Body of pancreas (tissue), 4 donors: Measurements from ENCODE around the gene YPEL5.

Experiments
- POLR2A ChIP-seq, 3 donors: fragments of 450-650 bp; IDR thresholded peaks; one replicate each; pipeline ENCODE4 v1.6.1; 2016; ENCODE audit warnings: antibody characterized with exemption in 3 of 3, mild to moderate bottlenecking in 2 of 3
- TF ChIP-seq, protein P1 (sequence below), 7 experiments: fragments of 450-650 bp in 4 of 7; fragments of 200-600 bp in 3 of 7; sonication (generic) in 3 of 7; IDR thresholded peaks; one replicate each; pipeline ENCODE4 v1.5.1; 2016 to 2019; ENCODE audit warnings: antibody characterized with exemption in 7 of 7

DNA sequence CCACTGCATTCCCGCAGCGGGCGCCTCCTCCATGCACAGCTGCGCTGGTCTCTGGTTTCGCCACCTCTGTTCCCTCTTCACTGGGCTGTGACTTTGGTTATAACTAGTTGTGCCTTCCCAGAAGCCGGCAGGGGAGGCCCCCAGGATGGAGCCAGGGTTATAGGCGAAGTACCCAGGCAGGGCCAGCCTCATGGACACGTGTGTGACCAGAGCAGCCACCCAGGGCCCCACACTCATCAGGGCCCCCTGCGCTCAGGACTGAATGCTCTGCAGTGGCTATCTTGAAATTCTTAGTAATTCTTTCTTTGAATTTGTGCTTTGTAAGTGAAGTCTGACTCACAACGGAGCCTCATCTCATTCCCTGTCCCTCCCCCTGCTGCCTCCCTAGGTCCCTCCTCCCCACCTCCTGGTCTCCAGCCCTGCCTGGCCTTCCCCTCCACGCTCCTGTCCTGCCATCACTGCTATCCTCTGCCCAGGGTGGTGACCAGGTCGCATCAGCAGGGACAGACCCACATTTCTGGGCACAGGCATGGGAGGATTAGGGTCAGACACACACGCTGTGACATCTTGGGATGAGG, 46.4 kb downstream of the YPEL5 start:
- TF ChIP-seq, protein P1, sequence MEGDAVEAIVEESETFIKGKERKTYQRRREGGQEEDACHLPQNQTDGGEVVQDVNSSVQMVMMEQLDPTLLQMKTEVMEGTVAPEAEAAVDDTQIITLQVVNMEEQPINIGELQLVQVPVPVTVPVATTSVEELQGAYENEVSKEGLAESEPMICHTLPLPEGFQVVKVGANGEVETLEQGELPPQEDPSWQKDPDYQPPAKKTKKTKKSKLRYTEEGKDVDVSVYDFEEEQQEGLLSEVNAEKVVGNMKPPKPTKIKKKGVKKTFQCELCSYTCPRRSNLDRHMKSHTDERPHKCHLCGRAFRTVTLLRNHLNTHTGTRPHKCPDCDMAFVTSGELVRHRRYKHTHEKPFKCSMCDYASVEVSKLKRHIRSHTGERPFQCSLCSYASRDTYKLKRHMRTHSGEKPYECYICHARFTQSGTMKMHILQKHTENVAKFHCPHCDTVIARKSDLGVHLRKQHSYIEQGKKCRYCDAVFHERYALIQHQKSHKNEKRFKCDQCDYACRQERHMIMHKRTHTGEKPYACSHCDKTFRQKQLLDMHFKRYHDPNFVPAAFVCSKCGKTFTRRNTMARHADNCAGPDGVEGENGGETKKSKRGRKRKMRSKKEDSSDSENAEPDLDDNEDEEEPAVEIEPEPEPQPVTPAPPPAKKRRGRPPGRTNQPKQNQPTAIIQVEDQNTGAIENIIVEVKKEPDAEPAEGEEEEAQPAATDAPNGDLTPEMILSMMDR (IDR thresholded peaks at IDR 0.05) = no peak
- TF ChIP-seq POLR2A (IDR thresholded peaks at IDR 0.05) = no peak
